ENCODE data around the gene PHF5A.

Gene PHF5A

GRCh38 chr22:41488076-41488475 lies 19.6 kb upstream of the PHF5A start:
- Histone ChIP-seq H3K4me1 (ENCODE audit: control insufficient read depth, insufficient read depth, low read length) (peaks cover 9% of the 10 kb centered on the region), H3K27me3 (ENCODE audit: control insufficient read depth, insufficient read depth, low read length) (no peaks in the 10 kb centered on the region), H3K9me3 (ENCODE audit: control insufficient read depth, insufficient read depth, low read length) (no peaks in the 10 kb centered on the region), H3K4me3 (ENCODE audit: low read length) (no peak overlapping the region), H3K27ac (ENCODE audit: low read length) (no peak overlapping the region), H3K36me3 (ENCODE audit: control insufficient read depth, insufficient read depth, low read length) (no peaks in the 10 kb centered on the region)
- no CpG with 5 or more reads among the region's 4 CpGs for WGBS (ENCODE audit: insufficient coverage, insufficient read length)
- no peak for DNase-seq (ENCODE audit: low read depth, low spot score)

- WGBS (ENCODE audit: insufficient coverage, insufficient read length), result 100% methylated on average over 1 of the region's 8 CpGs
- Histone ChIP-seq H3K27ac (ENCODE audit: low read length) (no peak overlapping the region), H3K4me1 (ENCODE audit: control insufficient read depth, insufficient read depth, low read length) (peaks cover 9% of the 10 kb centered on the region), H3K27me3 (ENCODE audit: control insufficient read depth, insufficient read depth, low read length) (no peaks in the 10 kb centered on the region), H3K9me3 (ENCODE audit: control insufficient read depth, insufficient read depth, low read length) (no peaks in the 10 kb centered on the region), H3K36me3 (ENCODE audit: control insufficient read depth, insufficient read depth, low read length) (no peaks in the 10 kb centered on the region), H3K4me3 (ENCODE audit: low read length) (no peak overlapping the region)
- DNase-seq (ENCODE audit: low read depth, low spot score), result no peak
These were observed 18.8 kb upstream of the PHF5A start for GRCh38 chr22:41487037-41487935.

- Histone ChIP-seq H3K4me3 (ENCODE audit: low read length) (no peak overlapping the region), H3K36me3 (ENCODE audit: control insufficient read depth, insufficient read depth, low read length) (no peaks in the 10 kb centered on the region), H3K27ac (ENCODE audit: low read length) (no peak overlapping the region), H3K9me3 (ENCODE audit: control insufficient read depth, insufficient read depth, low read length) (no peaks in the 10 kb centered on the region), H3K4me1 (ENCODE audit: control insufficient read depth, insufficient read depth, low read length) (peaks cover 18% of the 10 kb centered on the region), H3K27me3 (ENCODE audit: control insufficient read depth, insufficient read depth, low read length) (no peaks in the 10 kb centered on the region)
- WGBS (ENCODE audit: insufficient coverage, insufficient read length), result no CpG with 5 or more reads among the region's 7 CpGs
- no peak for DNase-seq (ENCODE audit: low read depth, low spot score)
These were observed 16.5 kb upstream of the PHF5A start for GRCh38 chr22:41485033-41485432.

- H3K4me3 ChIP-seq (ENCODE audit: low read length), result no peak overlapping the region
- no peak overlapping the region for H3K27ac ChIP-seq (ENCODE audit: low read length)
- no peaks in the 10 kb centered on the region for H3K27me3 ChIP-seq (ENCODE audit: control insufficient read depth, insufficient read depth, low read length)
- H3K36me3 ChIP-seq (ENCODE audit: control insufficient read depth, insufficient read depth, low read length), result no peaks in the 10 kb centered on the region
- DNase-seq (ENCODE audit: low read depth, low spot score), result no peak
- WGBS (ENCODE audit: insufficient coverage, insufficient read length), result no CpG with 5 or more reads among the region's 2 CpGs
- no peaks in the 10 kb centered on the region for H3K9me3 ChIP-seq (ENCODE audit: control insufficient read depth, insufficient read depth, low read length)
- H3K4me1 ChIP-seq (ENCODE audit: control insufficient read depth, insufficient read depth, low read length), result peaks cover 13% of the 10 kb centered on the region
These were observed 13.9 kb upstream of the PHF5A start for GRCh38 chr22:41482319-41482935.

GRCh38 chr22:41481925-41482318 lies 13.4 kb upstream of the PHF5A start:
- no peak for DNase-seq (ENCODE audit: low read depth, low spot score)
- Histone ChIP-seq H3K9me3 (ENCODE audit: control insufficient read depth, insufficient read depth, low read length) (no peaks in the 10 kb centered on the region), H3K4me3 (ENCODE audit: low read length) (no peak overlapping the region), H3K4me1 (ENCODE audit: control insufficient read depth, insufficient read depth, low read length) (peaks cover 13% of the 10 kb centered on the region), H3K36me3 (ENCODE audit: control insufficient read depth, insufficient read depth, low read length) (no peaks in the 10 kb centered on the region), H3K27me3 (ENCODE audit: control insufficient read depth, insufficient read depth, low read length) (no peaks in the 10 kb centered on the region), H3K27ac (ENCODE audit: low read length) (no peak overlapping the region)
- no CpG with 5 or more reads among the region's 5 CpGs for WGBS (ENCODE audit: insufficient coverage, insufficient read length)

GRCh38 chr22:41481131-41481830 lies 12.8 kb upstream of the PHF5A start:
- WGBS (ENCODE audit: insufficient coverage, insufficient read length), result no CpG with 5 or more reads among the region's 15 CpGs
- no peak for DNase-seq (ENCODE audit: low read depth, low spot score)
- Histone ChIP-seq H3K9me3 (ENCODE audit: control insufficient read depth, insufficient read depth, low read length) (no peaks in the 10 kb centered on the region), H3K4me1 (ENCODE audit: control insufficient read depth, insufficient read depth, low read length) (peaks cover 13% of the 10 kb centered on the region), H3K4me3 (ENCODE audit: low read length) (no peak overlapping the region), H3K36me3 (ENCODE audit: control insufficient read depth, insufficient read depth, low read length) (no peaks in the 10 kb centered on the region), H3K27ac (ENCODE audit: low read length) (no peak overlapping the region), H3K27me3 (ENCODE audit: control insufficient read depth, insufficient read depth, low read length) (no peaks in the 10 kb centered on the region)

- Histone ChIP-seq H3K27me3 (ENCODE audit: control insufficient read depth, insufficient read depth, low read length) (no peaks in the 10 kb centered on the region), H3K36me3 (ENCODE audit: control insufficient read depth, insufficient read depth, low read length) (no peaks in the 10 kb centered on the region), H3K27ac (ENCODE audit: low read length) (no peak overlapping the region), H3K9me3 (ENCODE audit: control insufficient read depth, insufficient read depth, low read length) (no peaks in the 10 kb centered on the region), H3K4me3 (ENCODE audit: low read length) (no peak overlapping the region), H3K4me1 (ENCODE audit: control insufficient read depth, insufficient read depth, low read length) (peaks cover 13% of the 10 kb centered on the region)
- DNase-seq (ENCODE audit: low read depth, low spot score), result no peak
- no CpG with 5 or more reads among the region's 7 CpGs for WGBS (ENCODE audit: insufficient coverage, insufficient read length)
These were observed 11.9 kb upstream of the PHF5A start for GRCh38 chr22:41480397-41480735.

- DNase-seq (ENCODE audit: low read depth, low spot score), result no peak
- no peak overlapping the region for H3K4me3 ChIP-seq (ENCODE audit: low read length)
- H3K27me3 ChIP-seq (ENCODE audit: control insufficient read depth, insufficient read depth, low read length), result no peaks in the 10 kb centered on the region
- no CpG with 5 or more reads among the region's 6 CpGs for WGBS (ENCODE audit: insufficient coverage, insufficient read length)
- H3K9me3 ChIP-seq (ENCODE audit: control insufficient read depth, insufficient read depth, low read length), result no peaks in the 10 kb centered on the region
- no peak overlapping the region for H3K27ac ChIP-seq (ENCODE audit: low read length)
- H3K4me1 ChIP-seq (ENCODE audit: control insufficient read depth, insufficient read depth, low read length), result peaks cover 13% of the 10 kb centered on the region
- no peaks in the 10 kb centered on the region for H3K36me3 ChIP-seq (ENCODE audit: control insufficient read depth, insufficient read depth, low read length)
These were observed 11.3 kb upstream of the PHF5A start for GRCh38 chr22:41479671-41480396.

GRCh38 chr22:41478891-41479521 lies 10.5 kb upstream of the PHF5A start:
- Histone ChIP-seq H3K4me3 (ENCODE audit: low read length) (no peak overlapping the region), H3K9me3 (ENCODE audit: control insufficient read depth, insufficient read depth, low read length) (no peaks in the 10 kb centered on the region), H3K4me1 (ENCODE audit: control insufficient read depth, insufficient read depth, low read length) (peaks cover 13% of the 10 kb centered on the region), H3K27ac (ENCODE audit: low read length) (no peak overlapping the region), H3K36me3 (ENCODE audit: control insufficient read depth, insufficient read depth, low read length) (no peaks in the 10 kb centered on the region), H3K27me3 (ENCODE audit: control insufficient read depth, insufficient read depth, low read length) (no peaks in the 10 kb centered on the region)
- no peak for DNase-seq (ENCODE audit: low read depth, low spot score)
- no CpG with 5 or more reads among the region's 7 CpGs for WGBS (ENCODE audit: insufficient coverage, insufficient read length)

GRCh38 chr22:41478473-41478872 lies 10.0 kb upstream of the PHF5A start:
- no peak overlapping the region for H3K27ac ChIP-seq (ENCODE audit: low read length)
- no peak for DNase-seq (ENCODE audit: low read depth, low spot score)
- H3K27me3 ChIP-seq (ENCODE audit: control insufficient read depth, insufficient read depth, low read length), result no peaks in the 10 kb centered on the region
- WGBS (ENCODE audit: insufficient coverage, insufficient read length), result no CpG with 5 or more reads among the region's 2 CpGs
- H3K36me3 ChIP-seq (ENCODE audit: control insufficient read depth, insufficient read depth, low read length), result no peaks in the 10 kb centered on the region
- peaks cover 13% of the 10 kb centered on the region for H3K4me1 ChIP-seq (ENCODE audit: control insufficient read depth, insufficient read depth, low read length)
- H3K9me3 ChIP-seq (ENCODE audit: control insufficient read depth, insufficient read depth, low read length), result no peaks in the 10 kb centered on the region
- H3K4me3 ChIP-seq (ENCODE audit: low read length), result no peak overlapping the region
